PC-9 (cell line): ENCODE measurements around the gene SGSH. TPM values are rescaled to one million over a fixed set of nuclear protein-coding genes. Genes with fewer than 3 reads are reported as not detected.

Source experiments
- BruUV-seq: library from RNA; stranded (reverse); fragments of 400-500 nt; replicated peaks from 2 replicates; lab custom pipeline; 2021; lab: Mats Ljungman, UMichigan
- CTCF ChIA-PET: fragments of 300-600 bp; sonication (Branson Sonifier 250); formaldehyde crosslinking; loops from one replicate; lab custom pipeline; 2022; ENCODE audit warnings: antibody characterized with exemption; lab: Charles Lee
- POLR2A ChIA-PET: fragments of 300-600 bp; sonication (Branson Sonifier 250); formaldehyde crosslinking; loops from one replicate; lab custom pipeline; 2022; ENCODE audit warnings: antibody characterized with exemption; ENCODE audit not compliant: unreplicated experiment; lab: Charles Lee
- DNase-seq, 2 experiments: peaks; one replicate each; pipeline versions ENCODE4 v3.0.0 to v3.0.0-alpha.2; 2015 to 2022; ENCODE audit warnings: mixed read lengths in 1 of 2
- H2AFZ ChIP-seq: fragments of 200-600 bp; sonication (generic); 2 replicates; pipeline ENCODE4 v1.8.1; 2017; ENCODE audit warnings: antibody characterized with exemption
- H3F3A ChIP-seq: fragments of 200-600 bp; sonication (generic); 2 replicates; pipeline ENCODE4 v1.8.1; 2017; ENCODE audit warnings: antibody characterized with exemption, mild to moderate bottlenecking, low read depth; ENCODE audit not compliant: insufficient read depth
- H3K27ac ChIP-seq: fragments of 200-600 bp; sonication (generic); 2 replicates; pipeline ENCODE4 v1.6.1; 2016; ENCODE audit warnings: mixed run types
- H3K27me3 ChIP-seq: fragments of 200-600 bp; sonication (generic); 2 replicates; pipeline ENCODE4 v1.6.1; 2016; ENCODE audit warnings: low read depth, mixed run types; ENCODE audit not compliant: insufficient read depth
- H3K36me3 ChIP-seq: fragments of 200-600 bp; sonication (generic); 2 replicates; pipeline ENCODE4 v1.6.1; 2016; ENCODE audit warnings: low read depth, mixed run types
- H3K4me1 ChIP-seq: fragments of 200-600 bp; sonication (generic); replicated peaks from 2 replicates; pipeline ENCODE4 v1.6.1; 2016; ENCODE audit warnings: mixed run types; ENCODE audit not compliant: insufficient read depth
- H3K4me2 ChIP-seq: fragments of 200-600 bp; sonication (generic); 2 replicates; pipeline ENCODE4 v1.6.1; 2017; ENCODE audit warnings: mixed run types
- H3K4me3 ChIP-seq: fragments of 200-600 bp; sonication (generic); 2 replicates; pipeline ENCODE4 v1.6.1; 2016; ENCODE audit warnings: mixed run types
- H3K79me2 ChIP-seq: fragments of 200-600 bp; sonication (generic); 2 replicates; pipeline ENCODE4 v1.6.1; 2017; ENCODE audit warnings: low read depth, mixed run types
- H3K9me2 ChIP-seq: fragments of 200-600 bp; sonication (generic); 2 replicates; pipeline ENCODE4 v1.8.1; 2017; ENCODE audit warnings: mild to moderate bottlenecking; ENCODE audit not compliant: insufficient read depth
- H3K9me3 ChIP-seq: fragments of 200-600 bp; sonication (generic); 2 replicates; pipeline ENCODE4 v1.8.1; 2016; ENCODE audit warnings: low read depth; ENCODE audit not compliant: insufficient read depth
- H4K20me1 ChIP-seq: fragments of 200-600 bp; sonication (generic); 2 replicates; pipeline ENCODE4 v1.8.1; 2017; ENCODE audit not compliant: insufficient read depth
- CTCF ChIP-seq: fragments of 200-600 bp; sonication (generic); conservative IDR thresholded peaks from 2 replicates; pipeline ENCODE4 v1.6.1; 2017; ENCODE audit warnings: mixed run types, antibody characterized with exemption, mild to moderate bottlenecking, moderate library complexity
- EZH2 ChIP-seq: fragments of 200-600 bp; sonication (generic); IDR thresholded peaks from 2 replicates; pipeline ENCODE4 v1.8.0; 2017; ENCODE audit warnings: antibody characterized with exemption, low read depth
- intact Hi-C: fragments of 100-400 bp; cut with micrococcal nuclease; formaldehyde crosslinking; loops from one replicate; pipeline ENCODE4 v1.10.0; 2022; ENCODE audit not compliant: unreplicated experiment
- total RNA-seq: library from RNA; stranded (reverse); gene quantifications from 2 replicates; pipeline ENCODE4 v1.2.3, GENCODE V29; 2021

Gene SGSH
- total RNA-seq, 1 experiment from 2014 or later: 28.4 TPM

- H3K4me3 ChIP-seq: no peak overlapping the region
Observed at GRCh38 chr17:80263253-80264204, 43.4 kb upstream of the SGSH start.

GRCh38 chr17:80262775-80263244 lies 42.7 kb upstream of the SGSH start:
- no peak overlapping the region for H3K27ac ChIP-seq
- peaks cover 11% of the 10 kb centered on the region for H3K4me1 ChIP-seq
- no peaks in the 10 kb centered on the region for H3K9me2 ChIP-seq
- no peaks in the 10 kb centered on the region for H3K9me3 ChIP-seq
- no peaks in the 10 kb centered on the region for H3K27me3 ChIP-seq
- intact Hi-C loops: no loop called here
- no peak for DNase-seq
- H3K4me2 ChIP-seq: no peak overlapping the region
- no peak overlapping the region for H2AFZ ChIP-seq
- H3F3A ChIP-seq: peaks cover 5% of the 10 kb centered on the region
- ChIA-PET POLR2A (no interaction called here), CTCF (no interaction called here)
- no peaks in the 10 kb centered on the region for H3K36me3 ChIP-seq
- H3K4me3 ChIP-seq: no peak overlapping the region
- peaks cover 10% of the 10 kb centered on the region; the same call in 1 of the 2 replicates for H3K79me2 ChIP-seq
- TF ChIP-seq CTCF (no peak), EZH2 (no peak)
- H4K20me1 ChIP-seq: no peaks in the 10 kb centered on the region
- no TSS peak for BruUV-seq

More at GRCh38 chr17:80263253-80264204, 43.4 kb upstream of the SGSH start:
- Histone ChIP-seq H3K79me2 (peaks cover 10% of the 10 kb centered on the region; the same call in 1 of the 2 replicates), H3K27me3 (no peaks in the 10 kb centered on the region), H3K27ac (no peak overlapping the region), H3K4me2 (no peak overlapping the region), H3K9me3 (no peaks in the 10 kb centered on the region), H3F3A (peaks cover 5% of the 10 kb centered on the region), H4K20me1 (no peaks in the 10 kb centered on the region), H3K36me3 (no peaks in the 10 kb centered on the region), H2AFZ (no peak overlapping the region), H3K9me2 (no peaks in the 10 kb centered on the region), H3K4me1 (peaks cover 11% of the 10 kb centered on the region)
- POLR2A ChIA-PET: interaction anchor here (0.6 kb wide), 1 partner anchor 88 kb away, joined by 9 read pairs; no protein-coding TSS in a partner anchor
- no TSS peak for BruUV-seq
- no peak for DNase-seq
- intact Hi-C loops: no loop called here
- CTCF ChIA-PET: no interaction called here
- TF ChIP-seq EZH2: no peak

- H4K20me1 ChIP-seq: no peaks in the 10 kb centered on the region
- H3K27me3 ChIP-seq: no peaks in the 10 kb centered on the region
- POLR2A ChIA-PET: no interaction called here
- no peak overlapping the region for H2AFZ ChIP-seq
- BruUV-seq: no TSS peak
- H3K79me2 ChIP-seq: peaks cover 10% of the 10 kb centered on the region; the same call in 1 of the 2 replicates
- no peak overlapping the region; the same call in 1 of the 2 replicates for H3K4me3 ChIP-seq
- H3K36me3 ChIP-seq: no peaks in the 10 kb centered on the region
- peaks cover 5% of the 10 kb centered on the region for H3F3A ChIP-seq
- DNase-seq: no peak
- TF ChIP-seq CTCF: no peak
- TF ChIP-seq EZH2: no peak
- H3K9me2 ChIP-seq: no peaks in the 10 kb centered on the region
- H3K4me2 ChIP-seq: peak overlapping the region; percentile 82; the same call in 1 of the 2 replicates
- H3K27ac ChIP-seq: 0 out of 2 replicates have a peak overlapping the region, but pooled peaks have one; percentile 93
- CTCF ChIA-PET: no interaction called here
- no peaks in the 10 kb centered on the region for H3K9me3 ChIP-seq
- intact Hi-C loops: no loop called here
- H3K4me1 ChIP-seq: peaks cover 11% of the 10 kb centered on the region
Observed at GRCh38 chr17:80262291-80262690, 42.2 kb upstream of the SGSH start.
